ENCODE data around the gene KSR1. TPM values are rescaled to one million over a fixed set of nuclear protein-coding genes. Genes with fewer than 3 reads are reported as not detected.

Gene KSR1
- total RNA-seq, 2 donors from 2014 or later, result 99.9 to 142 TPM

DNA sequence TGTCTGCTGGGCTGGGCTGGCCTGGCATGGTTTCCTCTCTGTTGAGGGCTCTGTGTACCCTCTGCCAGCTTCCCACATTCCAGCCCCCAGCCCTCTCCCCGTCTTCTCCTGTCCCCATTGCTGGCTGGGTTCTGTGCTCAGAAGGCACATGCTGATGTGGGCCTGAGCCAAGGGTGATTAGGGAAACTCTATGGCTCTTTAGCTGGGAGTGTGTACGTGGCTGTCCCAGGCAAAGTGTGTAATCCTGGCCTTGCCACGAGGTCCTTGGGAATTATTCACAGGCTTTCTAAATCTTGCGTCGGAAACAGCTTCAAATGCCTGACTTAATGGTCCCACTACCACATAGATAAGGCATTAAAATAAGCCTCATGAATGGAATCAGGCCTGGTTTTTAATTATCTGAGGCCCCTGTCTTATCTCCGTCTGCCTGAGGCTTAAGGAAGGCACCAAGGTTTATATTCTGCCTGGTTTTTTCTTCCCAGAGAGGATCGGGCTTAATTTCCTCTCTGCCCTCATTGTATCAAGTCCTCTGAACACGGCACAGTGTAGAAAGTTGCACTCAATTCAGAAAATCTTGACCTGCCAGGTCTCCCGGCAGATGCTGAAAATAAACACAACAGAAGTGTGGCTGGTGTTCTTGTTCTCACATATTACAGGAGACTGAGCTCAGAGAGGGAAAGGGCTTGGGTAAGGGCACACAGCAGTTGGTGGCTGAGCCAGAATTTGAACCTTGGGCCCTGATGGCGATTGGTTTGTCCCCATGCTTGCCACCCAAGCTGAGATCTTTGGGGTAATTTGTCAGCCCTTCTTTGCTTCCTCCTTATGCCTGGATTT lies 121.9 kb downstream of the KSR1 start:
- H3K36me3 ChIP-seq (replicated peaks in 1 of 2; ENCODE audit: insufficient read depth in 1 of 2, low read depth in 2 of 2), result no peaks in the 10 kb centered on the region
- H3K4me1 ChIP-seq, result peaks cover 80% of the 10 kb centered on the region
- peak; percentile 81 to 92 (median 91) for DNase-seq
- H3K9me3 ChIP-seq, result no peaks in the 10 kb centered on the region
- 23 to 24% methylated on average over 10 of the region's 10 CpGs for WGBS, 2 donors
- H3K27ac ChIP-seq, result peak overlapping the region; percentile 85 to 95 (median 90)
- H3K27me3 ChIP-seq, result no peaks in the 10 kb centered on the region
- peak in 1 of 3 donors; percentile 21 for TF ChIP-seq POLR2A (IDR thresholded peaks at IDR 0.05)
- TF ChIP-seq, protein P1, sequence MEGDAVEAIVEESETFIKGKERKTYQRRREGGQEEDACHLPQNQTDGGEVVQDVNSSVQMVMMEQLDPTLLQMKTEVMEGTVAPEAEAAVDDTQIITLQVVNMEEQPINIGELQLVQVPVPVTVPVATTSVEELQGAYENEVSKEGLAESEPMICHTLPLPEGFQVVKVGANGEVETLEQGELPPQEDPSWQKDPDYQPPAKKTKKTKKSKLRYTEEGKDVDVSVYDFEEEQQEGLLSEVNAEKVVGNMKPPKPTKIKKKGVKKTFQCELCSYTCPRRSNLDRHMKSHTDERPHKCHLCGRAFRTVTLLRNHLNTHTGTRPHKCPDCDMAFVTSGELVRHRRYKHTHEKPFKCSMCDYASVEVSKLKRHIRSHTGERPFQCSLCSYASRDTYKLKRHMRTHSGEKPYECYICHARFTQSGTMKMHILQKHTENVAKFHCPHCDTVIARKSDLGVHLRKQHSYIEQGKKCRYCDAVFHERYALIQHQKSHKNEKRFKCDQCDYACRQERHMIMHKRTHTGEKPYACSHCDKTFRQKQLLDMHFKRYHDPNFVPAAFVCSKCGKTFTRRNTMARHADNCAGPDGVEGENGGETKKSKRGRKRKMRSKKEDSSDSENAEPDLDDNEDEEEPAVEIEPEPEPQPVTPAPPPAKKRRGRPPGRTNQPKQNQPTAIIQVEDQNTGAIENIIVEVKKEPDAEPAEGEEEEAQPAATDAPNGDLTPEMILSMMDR (IDR thresholded peaks at IDR 0.05), result no peak
- peak; percentile 81 for ATAC-seq
- intact Hi-C loops (cut with DNase I), result no loop called here
- no peak overlapping the region for H3K4me3 ChIP-seq

DNA sequence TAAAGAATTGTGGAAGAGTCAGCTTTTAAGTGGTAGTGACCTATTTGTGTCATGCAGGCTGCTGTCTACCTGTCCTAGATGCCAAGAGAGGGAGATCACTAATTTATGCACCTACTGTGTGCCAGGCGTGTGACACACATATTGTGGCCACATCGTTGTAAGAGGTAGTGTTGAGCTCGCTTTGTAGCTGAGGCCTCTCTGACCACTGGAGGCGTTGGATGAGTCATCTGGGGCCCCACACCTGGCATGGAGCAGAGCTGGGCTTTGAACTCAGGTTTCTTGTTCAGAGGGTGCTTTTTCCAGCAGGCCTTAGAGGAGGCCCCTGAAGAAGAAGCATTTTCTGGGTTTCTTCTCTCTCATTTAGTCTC lies 122.5 kb downstream of the KSR1 start:
- TF ChIP-seq, protein P1 (IDR thresholded peaks at IDR 0.05), result no peak
- TF ChIP-seq POLR2A (IDR thresholded peaks at IDR 0.05), result no peak
- peak overlapping the region; percentile 85 to 95 (median 90) for H3K27ac ChIP-seq
- ATAC-seq (no peak), DNase-seq (peak in 2 of 4 donors; percentile 54 to 71)
- intact Hi-C loops (cut with DNase I), result no loop called here
- H3K9me3 ChIP-seq, result no peaks in the 10 kb centered on the region
- H3K4me3 ChIP-seq, result no peak overlapping the region
- H3K36me3 ChIP-seq (replicated peaks in 1 of 2; ENCODE audit: insufficient read depth in 1 of 2, low read depth in 2 of 2), result no peaks in the 10 kb centered on the region
- peaks cover 74% of the 10 kb centered on the region for H3K4me1 ChIP-seq
- no peaks in the 10 kb centered on the region for H3K27me3 ChIP-seq
- 58 to 67% methylated on average over 1 to 4 of the region's 4 CpGs for WGBS, 2 donors

DNA sequence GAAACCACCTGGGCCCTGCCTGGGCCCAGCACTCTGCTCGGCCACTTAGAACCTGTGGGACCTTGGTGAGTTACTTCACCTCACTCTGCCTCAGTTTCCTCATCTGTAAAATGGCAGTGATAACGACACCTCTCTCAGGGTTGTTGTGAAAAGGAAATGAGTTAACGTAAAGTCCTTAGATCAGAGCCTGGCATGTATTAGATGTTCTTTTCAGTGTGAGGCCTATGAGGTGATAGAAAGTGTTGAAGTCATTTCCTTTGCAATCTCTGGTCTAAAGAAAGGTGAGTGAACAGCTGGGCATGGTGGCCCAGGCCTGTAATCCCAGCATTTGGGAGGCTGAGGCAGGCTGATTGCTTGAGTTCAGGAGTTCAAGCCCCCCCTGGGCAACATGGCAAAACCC lies 123.1 kb downstream of the KSR1 start:
- intact Hi-C loops (cut with DNase I), result no loop called here
- peak overlapping the region; percentile 85 to 95 (median 90) for H3K27ac ChIP-seq
- TF ChIP-seq POLR2A (IDR thresholded peaks at IDR 0.05), result no peak
- TF ChIP-seq, protein P1 (IDR thresholded peaks at IDR 0.05), result no peak

DNA sequence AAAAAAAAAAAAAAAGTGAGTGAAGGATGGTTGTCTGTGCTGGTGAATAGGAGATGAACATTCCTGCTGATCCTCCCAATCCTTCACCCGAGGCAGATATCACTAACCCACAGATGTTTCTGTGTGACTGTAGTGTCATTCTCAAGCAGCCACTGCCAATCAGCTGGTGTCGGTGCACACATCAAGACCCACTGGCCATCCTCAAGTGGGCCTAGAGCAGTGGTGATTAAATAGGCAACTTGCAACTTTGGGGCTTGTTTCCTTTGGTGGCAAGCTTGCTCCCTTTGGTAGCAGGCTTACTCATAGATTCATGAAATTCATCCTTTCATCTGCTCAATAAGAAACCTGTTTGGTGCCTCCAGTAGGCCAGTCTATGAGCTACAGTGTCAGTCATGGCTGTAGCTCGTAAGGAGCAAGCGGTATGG lies 123.7 kb downstream of the KSR1 start:
- intact Hi-C loops (cut with DNase I), result loop anchor here (10.0 kb wide), 1 partner anchor 95 kb away; no protein-coding TSS in a partner anchor
- DNase-seq (no peak), ATAC-seq (no peak)
- WGBS, 2 donors, result 76 to 80% methylated on average over 4 of the region's 4 CpGs
- H3K4me1 ChIP-seq, result peaks cover 62% of the 10 kb centered on the region
- peaks cover 0 to 3% of the 10 kb centered on the region in 2 donors for H3K36me3 ChIP-seq (replicated peaks in 1 of 2; ENCODE audit: insufficient read depth in 1 of 2, low read depth in 2 of 2)
- no peaks in the 10 kb centered on the region for H3K9me3 ChIP-seq
- H3K27ac ChIP-seq, result peak overlapping the region; percentile 6 to 62 (median 58)
- TF ChIP-seq POLR2A (IDR thresholded peaks at IDR 0.05), result no peak
- TF ChIP-seq, protein P1 (IDR thresholded peaks at IDR 0.05), result no peak
- H3K27me3 ChIP-seq, result no peaks in the 10 kb centered on the region
- H3K4me3 ChIP-seq, result no peak overlapping the region

More for the DNA sequence above, 123.1 kb downstream of the KSR1 start:
- H3K4me3 ChIP-seq, result no peak overlapping the region
- peaks cover 68% of the 10 kb centered on the region for H3K4me1 ChIP-seq
- DNase-seq, result no peak
- WGBS, 2 donors, result 87 to 95% methylated on average over 3 of the region's 3 CpGs
- H3K9me3 ChIP-seq, result no peaks in the 10 kb centered on the region
- peaks cover 0 to 3% of the 10 kb centered on the region in 2 donors for H3K36me3 ChIP-seq (replicated peaks in 1 of 2; ENCODE audit: insufficient read depth in 1 of 2, low read depth in 2 of 2)
- ATAC-seq, result no peak
- no peaks in the 10 kb centered on the region for H3K27me3 ChIP-seq
